ENCODE measurements around the gene NPHP1.
A peak's percentile ranks its signal among the peaks of the same experiment; 100 is the strongest.
"Not testable (repeated sequence)": the region's sequence is repeated elsewhere in the genome, so short reads cannot be mapped to it uniquely, and the experiment has no call there.

NPHP1 gene

DNA sequence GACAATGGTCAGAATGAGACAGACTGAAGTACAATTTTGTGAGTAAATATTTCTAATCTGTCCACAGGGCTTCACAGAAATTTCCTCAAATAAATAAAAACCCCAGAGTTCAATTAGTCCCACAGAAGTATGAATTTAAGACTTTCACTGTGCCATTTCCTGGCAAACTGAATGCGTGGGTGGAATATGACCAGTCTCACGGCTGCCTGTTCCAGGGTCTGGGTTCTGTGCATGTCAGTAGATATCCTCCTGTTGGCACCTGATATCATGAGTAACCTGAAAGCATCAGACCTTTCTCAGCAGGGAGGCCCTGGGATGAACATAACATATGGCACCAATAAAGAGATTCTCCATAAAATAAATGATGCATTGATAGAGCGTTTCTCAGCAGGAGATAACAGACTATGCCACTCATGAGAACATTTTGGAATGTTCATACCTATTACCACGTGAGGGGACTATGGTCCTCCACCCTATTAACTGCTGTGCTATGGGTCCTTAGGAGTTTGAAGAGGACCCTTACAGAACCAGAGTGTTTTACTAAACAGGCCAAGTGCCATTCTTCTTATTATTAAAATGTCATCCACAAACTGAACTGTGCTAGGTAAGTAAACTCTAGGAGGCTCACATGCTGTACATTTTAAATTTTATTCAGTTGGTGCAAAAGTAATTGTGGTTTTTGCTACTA lies 78.6 kb downstream of the NPHP1 start:
- DNase-seq: no peak

DNA sequence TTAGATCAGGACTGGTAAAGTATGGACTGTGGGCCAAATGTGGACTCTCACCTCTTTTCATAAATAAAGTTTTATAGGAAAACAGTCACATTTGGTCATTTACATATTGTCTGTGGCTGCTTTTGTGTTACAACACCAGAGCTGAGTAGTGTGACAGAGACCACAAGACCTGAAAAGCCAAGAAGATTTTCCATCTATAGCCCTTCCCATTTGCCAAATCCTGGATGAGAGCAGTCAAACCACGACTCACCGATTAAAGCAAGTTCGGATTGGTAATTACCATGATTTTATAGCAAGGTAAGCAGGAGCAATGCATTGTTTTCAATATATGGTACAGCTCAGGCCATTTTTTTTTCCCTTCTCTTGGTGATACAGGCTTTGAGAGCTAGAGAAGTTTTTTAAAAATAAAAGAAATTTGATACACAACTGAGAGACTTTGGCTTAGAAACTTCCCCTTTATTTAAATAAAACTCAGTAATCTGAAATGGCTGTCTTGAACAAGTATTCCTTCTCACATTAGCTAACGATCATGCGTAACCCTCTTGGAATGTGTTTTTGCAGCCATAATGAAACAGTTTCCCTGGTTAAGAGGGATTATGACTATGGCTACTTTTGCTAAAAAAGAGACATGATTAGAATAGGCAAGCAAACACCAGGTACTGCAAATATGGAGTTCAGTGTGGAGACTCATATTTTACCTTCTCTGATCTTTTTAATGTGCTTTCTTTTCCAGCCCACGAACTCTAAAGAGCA lies 79.7 kb downstream of the NPHP1 start:
- no peak for DNase-seq

DNA sequence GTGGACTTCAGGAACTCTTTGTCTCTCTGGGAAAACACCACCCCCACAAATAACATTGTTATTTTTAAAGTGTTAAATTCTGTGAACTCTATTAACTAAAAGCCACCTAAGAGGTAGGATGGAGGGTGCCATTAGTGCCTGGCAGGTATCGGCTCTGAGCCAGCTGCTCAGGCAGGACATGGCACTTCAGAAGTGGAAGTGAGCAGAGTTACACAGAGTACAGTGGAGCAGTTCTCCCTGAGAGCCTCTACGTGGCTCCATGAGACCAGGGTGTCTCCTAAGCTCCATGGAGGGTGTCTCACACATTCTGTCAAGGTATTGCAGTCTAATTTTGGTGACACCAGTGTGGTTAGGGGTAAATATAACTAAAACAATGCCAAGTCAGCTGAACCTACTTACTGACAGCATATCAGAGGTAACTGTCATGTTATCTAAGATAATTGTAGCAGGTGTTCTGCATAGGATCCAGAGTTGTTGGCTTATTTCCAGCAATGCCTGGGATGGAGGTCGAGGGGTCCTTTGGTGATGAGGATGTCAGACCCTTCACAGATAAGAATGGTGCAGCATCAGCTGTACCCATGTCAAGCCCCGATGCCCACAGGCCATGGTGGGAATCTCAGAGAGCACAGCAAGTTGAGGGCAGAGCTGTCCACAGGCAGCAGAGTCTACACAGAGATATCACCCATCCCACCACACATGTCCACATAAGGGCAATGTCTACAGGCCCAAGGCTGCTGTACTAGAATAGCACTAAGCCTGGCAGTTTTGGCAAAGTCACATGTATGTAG lies 80.6 kb downstream of the NPHP1 start:
- no peak for DNase-seq

GRCh38 chr2:110121592-110121991 lies 83.2 kb downstream of the NPHP1 start:
- DNase-seq: no peak

- DNase-seq: no peak
Observed at GRCh38 chr2:110121052-110121334, 83.8 kb downstream of the NPHP1 start.

- DNase-seq: no peak
Observed at GRCh38 chr2:110120171-110121051, 84.4 kb downstream of the NPHP1 start.

DNA sequence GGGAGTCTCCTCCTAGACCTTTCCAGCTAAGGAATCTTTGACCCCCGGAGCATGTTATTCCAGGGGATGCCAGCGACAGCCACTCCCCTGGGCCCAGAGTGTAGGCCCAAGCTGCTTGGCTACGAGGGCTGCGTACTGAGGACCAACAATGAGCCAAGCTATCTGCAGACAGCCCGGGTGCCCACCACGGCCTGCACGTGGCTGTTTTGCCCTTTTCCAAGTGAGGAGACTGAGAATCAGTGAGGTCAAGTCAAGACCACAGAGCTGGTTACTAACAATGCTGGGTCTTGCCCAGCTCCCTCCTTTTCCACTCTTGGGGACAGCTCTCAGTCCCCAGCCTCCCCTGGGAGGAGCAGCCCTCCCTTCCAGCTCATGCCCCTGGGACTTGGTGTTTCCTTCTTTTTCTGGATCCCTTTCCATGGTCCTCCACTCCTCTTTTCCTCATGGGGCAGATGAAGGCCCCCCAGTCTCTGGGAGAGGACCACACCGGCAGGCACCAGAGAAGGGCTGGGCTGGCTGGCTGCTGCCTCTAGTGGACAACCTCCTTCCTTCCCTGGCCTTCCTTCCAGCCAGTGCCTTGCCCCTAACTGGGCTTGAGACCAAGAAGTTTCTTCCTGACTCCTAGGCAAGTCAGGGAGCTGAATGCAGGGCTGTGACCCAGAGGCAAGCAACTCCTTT lies 88.6 kb downstream of the NPHP1 start:
- DNase-seq: no peak

DNA sequence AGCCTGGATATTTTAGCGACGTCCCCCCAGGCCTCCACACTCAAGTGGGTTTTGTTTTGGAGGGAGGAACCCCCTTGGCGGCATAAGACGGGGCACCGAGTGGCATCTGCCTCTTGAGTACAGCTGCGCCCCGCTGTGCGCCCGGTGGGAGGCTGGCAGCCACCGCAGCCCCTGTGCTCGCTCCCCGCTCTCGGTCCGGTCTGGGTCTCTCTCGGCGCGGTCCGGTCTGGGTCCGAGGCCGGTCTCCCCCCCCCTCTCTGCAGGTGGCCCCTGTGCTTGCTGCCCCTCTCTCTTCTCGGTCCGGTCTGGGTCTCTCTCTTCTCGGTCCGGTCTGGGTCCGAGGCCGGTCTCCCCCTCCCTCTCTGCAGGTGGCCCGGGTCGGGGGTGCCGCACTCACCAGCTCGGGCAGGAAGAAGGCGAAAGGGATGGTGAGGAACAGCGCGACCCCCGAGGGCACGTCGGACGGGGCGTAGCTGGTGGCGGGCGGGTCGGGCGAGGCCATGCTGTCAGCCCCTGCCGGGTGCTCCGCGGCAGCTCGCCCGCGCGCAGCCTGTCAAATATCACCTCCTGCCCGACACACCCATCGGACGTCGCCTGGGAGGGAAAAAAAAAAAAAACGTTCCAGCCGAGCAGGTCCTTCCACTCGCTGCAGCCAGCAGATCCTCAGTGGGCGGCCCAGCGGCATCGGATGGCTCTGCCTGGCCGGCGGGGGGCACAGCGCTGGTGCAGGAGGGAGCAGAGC lies 89.4 kb downstream of the NPHP1 start, which contains the start of gene MALL:
MALL (minus strand) TSS at position 532 of the 742 bp plus-strand sequence; CDS start at position 502, 30 bp downstream.
- no peak for DNase-seq

GRCh38 chr2:110114831-110115255 lies 90.0 kb downstream of the NPHP1 start:
- no peak for DNase-seq

DNA sequence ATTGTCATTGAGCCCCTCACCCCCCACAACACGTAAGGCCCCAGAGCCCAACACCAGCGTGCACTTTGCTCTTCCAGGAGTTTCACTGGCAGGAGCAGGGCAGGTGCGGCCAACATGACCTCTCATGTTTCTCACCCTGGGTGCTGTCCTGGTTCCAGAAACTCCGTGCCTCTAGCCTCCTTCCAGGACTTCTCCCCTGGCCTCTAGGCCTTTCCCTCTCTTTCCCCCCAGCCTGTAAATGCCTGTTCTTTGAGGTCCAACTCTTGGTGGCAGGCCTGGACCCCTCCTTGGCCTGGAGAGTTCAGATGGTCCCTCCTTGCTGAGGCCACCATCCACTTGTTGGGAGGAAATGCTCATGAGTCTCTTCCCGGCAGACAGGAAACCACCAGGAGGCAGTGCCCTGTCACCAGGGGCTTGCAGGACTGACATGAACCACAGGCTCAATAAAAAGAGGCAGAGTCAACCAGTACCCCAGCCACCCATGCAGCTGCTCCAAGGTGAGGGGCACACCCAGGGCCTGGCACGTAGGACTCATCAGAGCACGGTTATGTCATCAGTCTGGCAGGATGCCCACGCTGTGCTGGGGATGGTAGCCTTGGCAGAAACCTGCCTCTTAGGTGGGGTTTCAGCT lies 90.7 kb downstream of the NPHP1 start:
- DNase-seq: peak; percentile 22

DNA sequence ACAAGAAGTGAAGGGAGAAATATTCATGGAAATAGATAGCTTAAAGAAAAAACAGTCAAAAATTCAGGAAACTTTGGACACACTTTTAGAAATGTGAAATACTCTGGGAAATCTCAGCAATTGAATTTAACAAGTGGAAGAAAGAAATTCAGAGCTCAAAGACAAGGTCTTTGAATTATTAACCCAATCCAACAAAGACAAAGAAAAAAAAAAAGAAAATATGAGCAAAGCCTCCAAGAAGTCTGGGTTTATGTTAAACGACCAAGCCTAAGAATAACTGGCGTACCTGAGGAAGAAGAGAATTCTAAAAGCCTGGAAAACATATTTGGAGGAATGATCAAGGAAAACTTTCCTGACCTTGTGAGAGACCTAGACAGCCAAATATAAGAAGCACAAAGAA lies 96.5 kb downstream of the NPHP1 start:
- not testable (repeated sequence) for DNase-seq

GRCh38 chr2:110107092-110108079 lies 97.4 kb downstream of the NPHP1 start:
- DNase-seq: no peak

DNA sequence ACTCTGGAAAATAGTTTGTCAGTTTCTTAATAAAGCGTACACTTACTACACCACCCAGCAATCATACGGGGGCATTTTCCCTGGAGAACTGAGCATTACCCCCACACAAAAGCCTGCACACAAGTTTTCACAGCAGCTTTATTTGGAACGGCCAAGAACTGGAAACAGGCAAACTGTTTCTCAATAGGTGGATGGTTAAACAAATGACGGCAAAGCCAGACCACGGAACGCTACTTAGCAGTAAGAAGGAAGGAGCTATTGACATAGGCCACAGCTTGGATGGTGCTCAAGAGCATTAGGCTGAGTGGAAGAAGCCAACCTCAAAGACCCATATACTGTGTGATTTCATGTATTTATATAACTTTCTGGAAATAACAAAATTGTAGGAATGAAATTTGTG lies 98.2 kb downstream of the NPHP1 start:
- DNase-seq: no peak

DNA sequence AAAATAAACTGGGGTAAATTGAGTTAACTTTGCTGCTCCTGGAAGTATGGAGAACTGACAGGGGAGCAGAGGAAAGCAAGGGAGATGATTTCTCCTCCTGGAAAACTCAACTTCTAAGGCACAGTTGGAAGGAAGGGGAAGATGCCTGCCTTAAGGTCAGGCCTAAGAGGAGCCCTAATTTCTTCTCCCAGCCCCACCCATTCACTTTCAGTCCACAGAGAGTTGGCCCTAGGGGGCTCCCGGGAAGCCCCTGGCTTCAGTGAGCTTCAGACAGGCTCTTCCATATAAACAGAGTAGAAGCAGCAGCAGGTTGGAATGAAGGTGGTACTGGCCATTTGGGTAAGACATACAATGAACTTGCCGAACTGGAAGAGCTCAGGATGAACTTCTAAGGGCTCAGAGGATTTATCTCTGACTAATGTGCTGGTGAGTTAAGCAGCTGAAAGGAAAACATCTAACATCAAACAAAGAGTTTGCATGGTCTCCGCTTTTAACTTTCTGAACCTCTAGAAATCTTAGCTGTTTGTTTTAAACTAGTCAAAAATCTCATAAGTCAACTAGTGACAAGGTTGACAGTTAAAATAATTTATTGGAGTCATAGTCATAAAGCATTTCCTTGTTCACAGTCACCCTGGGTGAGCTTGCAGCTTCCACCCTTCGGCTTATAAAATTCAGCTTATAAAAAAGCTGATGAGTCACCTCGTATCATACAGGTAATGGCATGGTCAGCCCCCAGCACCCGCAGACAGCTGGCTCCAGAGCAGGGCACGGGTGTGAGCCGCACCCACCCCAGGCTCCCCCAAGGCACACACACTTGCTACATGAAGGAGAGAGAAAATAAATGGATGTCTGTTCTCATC lies 99.0 kb downstream of the NPHP1 start:
- DNase-seq: no peak

DNA sequence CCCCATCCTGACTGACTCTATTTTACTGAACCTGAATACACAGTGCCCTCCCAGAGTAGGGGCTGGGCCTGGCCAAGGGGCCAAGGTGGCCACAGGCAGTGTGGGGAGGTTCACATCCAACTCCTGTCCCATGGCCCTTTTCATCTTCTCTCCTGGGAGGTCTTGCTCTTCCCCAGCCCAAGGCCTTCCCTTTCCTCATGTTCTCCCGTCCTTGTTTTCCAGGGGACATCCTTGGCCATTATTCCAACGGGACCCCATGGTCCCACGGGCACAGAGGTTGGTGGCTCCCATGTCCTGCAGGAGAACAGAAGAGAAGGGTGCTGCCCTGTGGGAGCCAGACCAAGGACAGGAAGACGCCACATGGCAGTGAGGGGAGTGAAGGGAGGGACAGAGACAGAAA lies 99.6 kb downstream of the NPHP1 start:
- no peak for DNase-seq

DNA sequence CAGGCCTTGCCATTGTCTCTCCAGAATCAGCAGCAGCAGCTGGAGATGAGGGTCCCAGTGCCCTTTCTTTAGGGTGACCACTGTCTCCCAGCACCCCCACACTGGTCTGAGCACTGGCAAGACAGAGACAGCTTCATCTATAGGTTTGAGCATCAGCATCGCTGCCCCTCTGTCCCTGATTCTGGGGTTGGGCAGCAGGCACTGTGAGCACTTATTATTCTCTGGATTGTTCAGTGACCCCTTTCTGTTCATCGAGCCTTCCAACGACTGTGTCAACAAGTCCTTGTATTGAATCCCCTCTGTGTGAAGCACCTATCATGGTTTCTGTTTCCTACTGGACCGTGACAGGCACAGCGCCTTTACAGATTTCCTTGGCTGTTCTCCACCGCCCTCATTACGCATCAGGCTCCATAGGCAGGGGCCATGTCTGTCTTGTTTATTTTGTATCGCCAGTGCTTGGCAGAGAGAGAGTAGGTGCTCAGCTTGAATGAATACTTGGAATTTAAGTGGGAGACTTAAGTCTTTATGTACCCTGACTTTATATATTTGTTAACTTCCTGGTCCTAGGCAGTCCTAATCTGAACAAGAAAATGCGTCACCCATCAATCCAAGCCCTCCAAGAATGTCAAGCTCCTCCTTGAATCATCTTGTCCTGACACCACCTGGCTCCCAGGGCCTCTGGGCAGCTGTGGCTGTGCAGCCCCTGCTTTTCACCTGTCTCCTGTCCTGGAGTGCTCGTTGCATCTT lies 100.6 kb downstream of the NPHP1 start:
- peak; percentile 70 for DNase-seq

DNA sequence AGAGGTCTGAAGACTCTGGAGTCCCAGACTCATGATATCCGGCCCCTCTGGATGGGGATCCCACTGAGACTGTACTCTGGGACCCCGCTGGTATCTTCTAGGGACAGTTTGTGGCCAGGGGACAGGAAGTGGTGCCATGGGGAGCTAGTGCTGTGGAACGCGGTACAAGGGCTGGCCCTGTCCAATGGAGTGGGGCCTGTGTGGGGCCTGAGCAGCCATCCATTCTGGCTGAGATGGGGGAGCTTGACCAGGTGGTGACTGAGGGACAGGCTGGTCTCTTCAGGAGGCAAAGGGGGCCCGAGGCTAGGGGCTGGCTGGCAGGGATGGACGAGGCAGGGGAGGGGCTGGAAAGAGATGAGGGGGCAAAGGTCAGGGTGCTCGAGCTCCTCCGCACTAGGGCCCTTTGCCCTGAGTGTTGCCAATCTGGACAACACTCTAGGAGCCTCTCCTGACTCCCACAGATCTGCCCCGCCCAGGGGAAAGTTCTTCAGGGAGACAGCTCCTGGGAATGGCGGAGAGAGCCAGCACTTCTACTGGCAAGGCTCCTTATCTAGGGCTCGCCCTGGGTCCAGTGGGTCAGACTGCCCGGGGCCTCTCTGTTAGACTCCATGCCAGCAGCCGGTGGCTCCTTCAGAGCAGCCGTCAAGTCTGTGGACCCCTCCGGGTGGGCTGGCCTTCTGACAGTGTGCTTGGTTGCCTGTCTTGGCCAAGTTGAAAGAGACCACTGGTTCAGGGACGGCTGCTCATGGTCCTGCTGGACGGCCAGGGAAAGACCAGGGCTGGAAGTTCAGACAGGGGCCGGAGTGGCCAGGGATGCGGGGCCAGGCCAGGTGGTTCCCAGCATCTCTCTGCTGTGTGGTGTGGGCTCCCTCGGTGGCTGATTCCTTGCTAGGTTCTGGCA lies 101.5 kb downstream of the NPHP1 start:
- DNase-seq: no peak
